Measurements from ENCODE around the gene NT5DC3.

Gene NT5DC3

DNA sequence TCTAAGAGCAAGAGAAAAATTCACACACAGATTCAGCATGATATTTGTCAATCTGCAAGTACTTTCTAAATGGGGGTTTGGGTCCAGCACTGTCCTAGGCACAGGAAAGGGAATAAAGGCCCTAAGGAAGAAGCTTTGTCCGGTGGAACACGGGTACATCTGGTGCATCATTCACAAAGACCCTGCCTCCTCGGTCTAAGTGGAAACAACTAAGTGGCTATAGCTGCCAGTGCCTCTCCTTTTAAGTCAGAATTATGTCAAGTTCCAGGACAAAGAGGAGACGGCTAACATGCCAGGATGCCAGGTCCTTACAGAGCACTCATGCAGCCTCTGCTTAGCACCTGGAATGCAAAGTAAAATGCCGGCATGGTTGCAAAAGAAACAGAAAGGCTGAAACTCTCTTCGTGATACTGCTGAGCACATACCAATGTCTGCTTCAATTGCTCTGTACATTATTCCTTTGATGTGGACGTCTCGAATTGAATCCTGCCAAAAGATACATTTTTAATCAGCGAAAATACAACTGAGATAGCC, 47.5 kb downstream of the NT5DC3 start:
- Histone ChIP-seq H3K27me3 (ENCODE audit: insufficient read depth, low read length) (no peaks in the 10 kb centered on the region), H3K4me1 (ENCODE audit: insufficient read depth, low read length) (peaks cover 3% of the 10 kb centered on the region), H2AFZ (ENCODE audit: low read depth, low read length) (no peak overlapping the region), H3K9me3 (ENCODE audit: low read length) (no peaks in the 10 kb centered on the region), H3K36me3 (ENCODE audit: insufficient read depth, low read length) (peaks cover 6% of the 10 kb centered on the region), H3K4me3 (ENCODE audit: low read length) (no peak overlapping the region)

DNA sequence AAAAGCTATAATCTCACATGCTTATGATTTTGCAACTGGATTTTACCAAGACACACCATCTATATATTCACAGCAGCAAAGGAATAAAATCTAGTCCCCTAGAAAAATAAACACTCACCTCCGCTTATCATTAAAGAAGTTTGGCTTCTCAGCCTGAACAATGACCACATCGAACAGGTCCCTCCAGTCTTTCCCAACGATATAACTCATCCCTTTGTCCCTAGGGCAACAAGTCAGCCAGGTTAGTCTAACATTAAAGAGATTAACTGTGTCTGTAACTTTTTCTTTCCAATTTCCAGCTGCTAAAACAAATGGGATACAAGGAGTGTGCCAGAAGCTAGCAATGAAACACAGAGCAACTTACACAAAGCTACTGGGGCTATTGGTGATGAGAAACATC, 48.0 kb downstream of the NT5DC3 start:
- Histone ChIP-seq H3K4me3 (ENCODE audit: low read length) (no peak overlapping the region), H3K27me3 (ENCODE audit: insufficient read depth, low read length) (no peaks in the 10 kb centered on the region), H3K4me1 (ENCODE audit: insufficient read depth, low read length) (peaks cover 3% of the 10 kb centered on the region), H2AFZ (ENCODE audit: low read depth, low read length) (no peak overlapping the region), H3K36me3 (ENCODE audit: insufficient read depth, low read length) (peaks cover 6% of the 10 kb centered on the region), H3K9me3 (ENCODE audit: low read length) (no peaks in the 10 kb centered on the region)

DNA sequence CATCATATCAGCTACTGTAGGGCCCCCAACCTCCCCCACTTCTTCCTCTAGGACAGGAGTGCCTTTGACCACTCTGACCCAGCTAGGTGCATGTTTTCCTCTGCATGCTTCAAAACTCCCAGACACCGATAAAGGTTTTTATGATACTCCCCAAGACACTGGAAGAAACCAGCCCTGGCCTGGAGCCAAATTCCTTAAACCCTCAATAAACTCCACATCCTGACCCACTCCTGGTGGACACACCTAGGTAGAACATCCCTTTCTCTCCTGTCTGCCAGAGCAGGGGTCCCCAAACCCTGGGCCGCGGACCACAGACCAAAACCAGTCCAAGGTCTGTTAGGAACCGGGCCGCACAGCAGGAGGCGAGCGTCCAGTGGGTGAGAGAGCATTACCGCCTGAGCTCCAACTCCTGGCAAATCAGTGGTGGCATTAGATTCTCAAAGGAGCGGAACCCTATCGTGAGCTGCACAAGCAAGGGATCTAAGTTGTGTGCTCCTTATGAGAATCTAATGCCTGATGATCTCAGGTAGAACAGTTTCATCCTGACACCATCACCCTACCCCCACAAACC, 49.6 kb downstream of the NT5DC3 start:
- no peak overlapping the region for H2AFZ ChIP-seq (ENCODE audit: low read depth, low read length)
- H3K27me3 ChIP-seq (ENCODE audit: insufficient read depth, low read length): no peaks in the 10 kb centered on the region
- H3K4me3 ChIP-seq (ENCODE audit: low read length): no peak overlapping the region
- H3K9me3 ChIP-seq (ENCODE audit: low read length): no peaks in the 10 kb centered on the region
- H3K4me1 ChIP-seq (ENCODE audit: insufficient read depth, low read length): peaks cover 3% of the 10 kb centered on the region
- peaks cover 3% of the 10 kb centered on the region for H3K36me3 ChIP-seq (ENCODE audit: insufficient read depth, low read length)

DNA sequence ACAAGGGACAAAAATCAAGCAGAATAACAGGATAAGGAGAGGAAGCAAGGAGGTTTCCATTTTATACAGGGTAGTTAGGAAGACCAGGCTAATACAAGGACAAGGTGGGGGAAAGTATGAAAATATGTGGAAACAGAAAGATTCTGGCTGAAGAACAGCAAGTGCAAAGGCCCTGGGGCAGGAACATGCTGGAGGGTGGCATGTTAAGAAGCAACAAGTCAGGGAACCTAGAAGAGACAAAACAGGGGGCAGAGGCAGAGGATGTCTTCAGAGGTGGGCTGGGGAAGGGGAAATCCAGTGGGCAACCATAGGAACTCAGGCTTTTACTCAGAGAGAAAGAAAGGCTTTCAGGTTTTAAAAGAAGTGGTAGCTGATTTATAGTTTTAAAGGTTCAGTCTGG, 54.8 kb downstream of the NT5DC3 start:
- Histone ChIP-seq H3K27me3 (ENCODE audit: insufficient read depth, low read length) (no peaks in the 10 kb centered on the region), H3K9me3 (ENCODE audit: low read length) (no peaks in the 10 kb centered on the region), H3K4me1 (ENCODE audit: insufficient read depth, low read length) (no peaks in the 10 kb centered on the region), H3K4me3 (ENCODE audit: low read length) (no peak overlapping the region), H3K36me3 (ENCODE audit: insufficient read depth, low read length) (peaks cover 7% of the 10 kb centered on the region), H2AFZ (ENCODE audit: low read depth, low read length) (no peak overlapping the region)

DNA sequence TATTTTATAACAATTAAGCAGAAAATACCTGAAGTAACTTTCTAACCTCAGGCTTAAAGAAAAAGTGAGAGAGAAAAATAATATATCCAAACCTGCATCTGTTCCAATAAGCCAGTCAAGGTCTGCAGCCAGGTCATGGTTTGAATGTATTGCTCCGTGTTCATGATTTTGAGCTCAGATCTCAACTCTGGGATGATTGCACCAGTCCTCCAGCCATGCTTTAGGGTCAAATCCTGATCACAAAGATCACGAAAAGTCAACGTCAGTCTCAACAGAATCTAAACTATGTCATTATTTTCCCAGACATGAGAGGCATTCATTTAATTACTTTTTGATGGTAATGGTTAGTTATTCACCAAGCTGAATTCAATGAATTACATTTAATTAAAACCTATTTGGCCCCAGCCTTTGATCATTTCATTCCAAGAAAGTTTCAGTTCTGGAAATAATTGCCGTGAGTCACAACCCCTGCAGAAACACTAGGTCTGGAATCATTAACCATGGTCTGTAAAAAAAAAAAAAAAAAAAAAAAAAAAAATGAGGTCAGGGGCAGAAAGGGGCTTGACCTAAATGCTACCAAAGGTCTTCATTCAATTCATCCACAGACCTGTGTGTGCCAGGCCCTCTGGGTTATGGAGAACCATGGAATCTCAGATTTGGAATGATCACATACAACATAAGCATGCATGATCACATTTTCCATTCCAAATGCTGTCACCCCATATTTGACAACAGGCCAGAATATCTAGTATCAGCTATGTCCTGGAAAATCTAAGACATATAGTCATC, 55.6 kb downstream of the NT5DC3 start:
- no peak overlapping the region for H3K4me3 ChIP-seq (ENCODE audit: low read length)
- H3K27me3 ChIP-seq (ENCODE audit: insufficient read depth, low read length): no peaks in the 10 kb centered on the region
- H3K4me1 ChIP-seq (ENCODE audit: insufficient read depth, low read length): no peaks in the 10 kb centered on the region
- H2AFZ ChIP-seq (ENCODE audit: low read depth, low read length): no peak overlapping the region
- H3K36me3 ChIP-seq (ENCODE audit: insufficient read depth, low read length): peaks cover 7% of the 10 kb centered on the region
- H3K9me3 ChIP-seq (ENCODE audit: low read length): no peaks in the 10 kb centered on the region

DNA sequence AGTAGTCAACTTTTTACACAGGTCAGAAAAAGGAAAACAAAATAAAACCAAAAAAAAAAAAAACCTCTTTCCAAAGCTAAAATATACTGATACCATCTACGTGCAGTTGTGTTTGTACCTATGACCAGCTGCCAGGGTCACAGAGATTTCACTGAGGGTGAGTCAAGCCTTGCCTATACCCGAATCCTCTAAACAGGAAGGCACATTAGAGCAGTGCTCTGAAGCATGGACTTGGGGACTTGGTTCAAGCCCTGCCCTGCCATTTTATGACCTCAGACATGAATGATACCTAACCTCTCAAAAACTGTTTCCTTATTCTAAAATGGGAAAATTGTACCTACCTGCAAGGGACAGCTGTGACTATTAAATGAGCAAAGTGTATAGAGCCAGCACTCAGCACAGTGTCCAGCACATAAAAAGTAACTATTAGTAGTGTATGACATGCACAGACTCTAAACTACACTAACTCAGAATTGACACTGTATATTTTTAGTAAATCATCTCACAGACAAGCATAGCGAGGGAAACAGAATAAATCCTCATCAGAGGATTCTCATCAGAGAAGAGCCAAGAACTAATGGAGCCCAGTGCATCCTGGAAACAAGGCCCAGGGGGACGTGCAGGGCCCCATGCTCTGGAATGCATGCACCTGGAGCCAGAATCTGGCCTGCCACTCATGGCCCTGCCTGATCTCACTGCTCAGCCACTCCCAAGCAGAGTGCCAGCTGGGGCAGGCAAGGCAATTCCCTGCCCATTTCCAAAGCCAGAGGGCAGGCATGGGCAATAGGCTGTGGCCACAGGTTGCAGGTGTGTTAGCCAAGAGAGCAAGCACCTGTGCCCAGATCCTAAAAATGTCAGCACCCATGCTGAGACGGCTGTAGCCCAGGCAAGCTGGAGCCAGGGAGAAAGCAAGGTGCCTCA, 57.0 kb downstream of the NT5DC3 start:
- Histone ChIP-seq H3K4me3 (ENCODE audit: low read length) (no peak overlapping the region), H3K36me3 (ENCODE audit: insufficient read depth, low read length) (peaks cover 7% of the 10 kb centered on the region)

DNA sequence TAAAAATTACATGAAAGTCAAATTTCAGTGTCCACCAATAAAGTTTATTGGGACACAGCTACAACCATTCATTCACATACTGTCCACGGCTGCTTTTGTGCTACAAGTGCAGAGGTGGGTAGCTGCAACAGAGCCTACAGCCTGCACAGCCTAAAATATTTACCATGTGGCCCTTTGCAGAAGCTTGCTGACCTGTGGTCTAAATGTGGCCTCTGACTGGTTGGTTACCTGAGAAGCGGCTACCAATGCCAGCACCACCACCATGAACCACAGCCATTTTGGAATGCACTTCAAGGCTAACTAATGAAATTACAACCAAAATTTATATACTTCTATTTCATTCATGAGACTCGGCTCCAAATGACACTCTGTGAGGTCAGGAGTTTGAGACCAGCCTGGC, 58.6 kb downstream of the NT5DC3 start:
- H3K9me3 ChIP-seq (ENCODE audit: low read length): no peaks in the 10 kb centered on the region
- H2AFZ ChIP-seq (ENCODE audit: low read depth, low read length): no peak overlapping the region
- peaks cover 10% of the 10 kb centered on the region for H3K36me3 ChIP-seq (ENCODE audit: insufficient read depth, low read length)
- H3K27me3 ChIP-seq (ENCODE audit: insufficient read depth, low read length): no peaks in the 10 kb centered on the region
- no peaks in the 10 kb centered on the region for H3K4me1 ChIP-seq (ENCODE audit: insufficient read depth, low read length)
- H3K4me3 ChIP-seq (ENCODE audit: low read length): no peak overlapping the region

More for the DNA sequence above, 57.0 kb downstream of the NT5DC3 start:
- H3K9me3 ChIP-seq (ENCODE audit: low read length): no peaks in the 10 kb centered on the region
- no peaks in the 10 kb centered on the region for H3K4me1 ChIP-seq (ENCODE audit: insufficient read depth, low read length)
- no peak overlapping the region for H2AFZ ChIP-seq (ENCODE audit: low read depth, low read length)
- H3K27me3 ChIP-seq (ENCODE audit: insufficient read depth, low read length): no peaks in the 10 kb centered on the region

DNA sequence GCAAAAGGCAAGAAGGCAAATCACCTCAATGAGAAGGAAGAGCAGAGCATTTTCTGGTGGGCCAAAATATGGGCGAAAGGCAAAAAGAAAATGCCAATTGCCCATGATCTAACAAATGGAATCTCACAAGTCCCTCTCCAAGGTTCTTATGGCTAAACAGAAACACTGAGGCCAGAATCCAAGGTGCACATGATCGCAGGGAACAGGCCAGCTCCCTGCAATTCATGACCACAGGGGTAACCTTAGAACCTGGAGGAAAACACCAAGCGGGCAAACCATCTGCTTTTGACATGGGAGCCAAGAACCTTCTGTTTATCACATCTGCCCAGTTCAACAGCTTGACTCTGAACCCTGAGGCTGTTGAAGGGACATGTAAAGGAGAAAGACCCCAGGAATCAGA, 60.0 kb downstream of the NT5DC3 start:
- no peaks in the 10 kb centered on the region for H3K9me3 ChIP-seq (ENCODE audit: low read length)
- H3K4me1 ChIP-seq (ENCODE audit: insufficient read depth, low read length): no peaks in the 10 kb centered on the region
- H2AFZ ChIP-seq (ENCODE audit: low read depth, low read length): no peak overlapping the region
- H3K27me3 ChIP-seq (ENCODE audit: insufficient read depth, low read length): no peaks in the 10 kb centered on the region
- H3K4me3 ChIP-seq (ENCODE audit: low read length): no peak overlapping the region
- peaks cover 12% of the 10 kb centered on the region for H3K36me3 ChIP-seq (ENCODE audit: insufficient read depth, low read length)

DNA sequence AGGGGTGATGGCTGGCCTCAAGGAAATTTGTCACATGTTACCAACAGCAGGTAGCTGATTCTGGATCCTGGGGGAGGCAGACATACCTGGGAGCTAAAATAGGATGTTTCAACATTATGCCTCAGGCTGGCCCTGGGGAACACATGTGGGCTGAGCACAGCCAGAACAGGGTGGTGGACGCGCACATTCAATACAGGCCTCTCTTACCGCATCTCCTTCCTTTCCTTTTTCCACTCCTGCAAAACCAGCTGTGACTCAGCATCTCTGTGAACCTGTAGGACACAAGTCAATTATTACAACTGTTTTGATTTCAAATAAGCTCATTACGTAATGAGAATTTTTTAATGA, 61.0 kb downstream of the NT5DC3 start:
- H3K9me3 ChIP-seq (ENCODE audit: low read length): no peaks in the 10 kb centered on the region
- H2AFZ ChIP-seq (ENCODE audit: low read depth, low read length): no peak overlapping the region
- peaks cover 10% of the 10 kb centered on the region for H3K36me3 ChIP-seq (ENCODE audit: insufficient read depth, low read length)
- no peak overlapping the region for H3K4me3 ChIP-seq (ENCODE audit: low read length)
- no peaks in the 10 kb centered on the region for H3K4me1 ChIP-seq (ENCODE audit: insufficient read depth, low read length)
- no peaks in the 10 kb centered on the region for H3K27me3 ChIP-seq (ENCODE audit: insufficient read depth, low read length)

DNA sequence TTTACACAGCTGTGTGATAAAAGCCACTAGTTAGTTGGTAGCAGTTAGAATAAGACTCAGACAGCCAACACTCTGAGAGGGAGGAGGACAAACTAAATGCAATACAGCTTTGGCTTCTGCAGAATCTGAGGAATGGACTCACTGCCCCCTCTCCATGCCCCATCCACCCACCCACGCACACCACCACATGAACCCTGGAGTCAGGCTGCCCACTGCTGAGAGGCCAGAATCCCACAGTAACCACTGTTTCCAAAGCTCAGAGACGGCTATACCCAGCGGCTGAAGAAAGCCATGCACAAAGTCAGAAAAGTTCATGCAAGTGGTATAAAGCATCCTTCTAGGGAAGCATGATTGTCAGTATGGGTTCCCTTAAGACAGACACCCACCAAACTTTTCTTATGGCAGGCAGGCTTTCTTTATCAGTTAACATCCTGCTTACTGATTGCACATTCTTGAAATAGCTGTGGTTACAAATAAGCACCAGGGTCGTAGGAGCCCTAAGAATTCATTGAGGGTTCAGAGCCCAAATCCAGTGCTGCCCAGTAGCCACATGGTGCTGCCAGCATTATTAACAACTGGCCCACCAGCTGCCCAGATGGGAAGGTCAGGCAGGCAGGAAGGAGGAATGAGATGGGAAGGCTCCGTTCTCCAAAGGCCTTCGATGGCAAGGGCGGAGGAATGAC, 61.5 kb downstream of the NT5DC3 start:
- Histone ChIP-seq H3K9me3 (ENCODE audit: low read length) (no peaks in the 10 kb centered on the region), H3K4me1 (ENCODE audit: insufficient read depth, low read length) (no peaks in the 10 kb centered on the region), H3K27me3 (ENCODE audit: insufficient read depth, low read length) (no peaks in the 10 kb centered on the region), H2AFZ (ENCODE audit: low read depth, low read length) (no peak overlapping the region), H3K4me3 (ENCODE audit: low read length) (no peak overlapping the region), H3K36me3 (ENCODE audit: insufficient read depth, low read length) (peaks cover 9% of the 10 kb centered on the region)

DNA sequence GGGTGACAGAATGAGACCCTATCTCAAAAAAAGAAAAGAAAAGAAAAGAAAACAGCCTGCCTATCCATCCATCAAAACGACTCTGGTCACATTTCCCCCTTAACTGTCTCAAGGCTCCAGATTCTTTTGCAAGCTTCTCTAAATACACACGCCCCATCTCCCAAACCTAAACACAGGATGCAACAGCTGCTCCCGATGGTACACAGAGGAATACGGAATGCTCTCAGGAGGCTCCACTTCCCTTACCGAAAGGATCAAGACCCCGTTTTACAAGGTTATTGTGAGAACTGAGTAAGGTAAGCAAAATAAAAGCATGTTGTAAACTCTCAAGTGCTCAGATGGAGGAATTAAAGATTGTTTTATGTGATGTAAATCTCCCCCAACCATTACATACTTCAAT, 62.3 kb downstream of the NT5DC3 start:
- Histone ChIP-seq H3K4me1 (ENCODE audit: insufficient read depth, low read length) (no peaks in the 10 kb centered on the region), H3K9me3 (ENCODE audit: low read length) (no peaks in the 10 kb centered on the region), H3K27me3 (ENCODE audit: insufficient read depth, low read length) (no peaks in the 10 kb centered on the region), H2AFZ (ENCODE audit: low read depth, low read length) (no peak overlapping the region), H3K4me3 (ENCODE audit: low read length) (no peak overlapping the region), H3K36me3 (ENCODE audit: insufficient read depth, low read length) (peaks cover 9% of the 10 kb centered on the region)

DNA sequence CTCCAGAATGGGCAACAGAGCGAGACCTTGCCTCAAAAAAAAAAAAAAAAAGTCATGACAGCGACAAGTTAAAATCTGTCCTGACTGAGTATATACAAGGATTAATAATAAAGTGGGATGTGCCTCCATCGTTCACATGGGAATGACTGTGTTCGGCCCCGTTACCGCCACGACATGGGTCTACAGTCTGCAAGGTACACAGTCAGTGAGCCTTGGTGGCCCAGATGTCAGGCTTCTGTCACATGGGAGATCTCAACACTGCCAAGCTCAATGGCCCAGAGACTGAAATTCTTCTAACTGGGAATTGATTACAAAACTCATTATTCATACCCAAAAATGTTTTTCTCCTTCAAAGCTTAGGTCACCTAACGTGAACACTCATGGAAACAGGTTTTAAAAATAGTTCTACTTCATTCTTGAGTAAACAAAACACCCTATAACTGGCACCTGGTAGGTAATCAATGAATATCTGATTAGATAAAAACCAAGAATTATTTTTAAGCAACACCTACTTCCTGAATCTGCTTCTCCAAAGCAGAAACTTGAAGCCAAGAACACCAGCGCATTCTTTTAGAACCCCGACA, 66.0 kb downstream of the NT5DC3 start:
- peaks cover 6% of the 10 kb centered on the region for H3K36me3 ChIP-seq (ENCODE audit: insufficient read depth, low read length)

More for the DNA sequence above, 66.0 kb downstream of the NT5DC3 start:
- H3K27me3 ChIP-seq (ENCODE audit: insufficient read depth, low read length): no peaks in the 10 kb centered on the region
- H3K4me3 ChIP-seq (ENCODE audit: low read length): no peak overlapping the region
- no peaks in the 10 kb centered on the region for H3K4me1 ChIP-seq (ENCODE audit: insufficient read depth, low read length)
- H2AFZ ChIP-seq (ENCODE audit: low read depth, low read length): no peak overlapping the region
- no peaks in the 10 kb centered on the region for H3K9me3 ChIP-seq (ENCODE audit: low read length)

Data from neuron (in vitro differentiated cells).